ENCODE measurements around the gene IFT20. TPM values are rescaled to one million over a fixed set of nuclear protein-coding genes. Genes with fewer than 3 reads are reported as not detected.
A peak's percentile ranks its signal among the peaks of the same experiment; 100 is the strongest.
"Not testable (repeated sequence)": the region's sequence is repeated elsewhere in the genome, so short reads cannot be mapped to it uniquely, and the experiment has no call there.

The IFT20 gene
- total RNA-seq, 5 donors from 2014 or later (not counting 1 experiment from before 2014, with no cell fraction given) = 29.3 to 55.4 (median 33.8) TPM

- peaks cover 12 to 26% of the 10 kb centered on the region in 2 experiments for H3K4me1 ChIP-seq (ENCODE audit: control insufficient read depth in 1 of 2, extremely low read depth in 1 of 2, insufficient read depth in 2 of 2, low read length in 2 of 2)
- not testable (repeated sequence) for DNase-seq; H3K4me3 Mint-ChIP-seq; ATAC-seq (replicated peaks in 1 of 4); H3K27ac ChIP-seq (ENCODE audit: low read length); H3K27ac Mint-ChIP-seq; H3K27me3 Mint-ChIP-seq; H3K27me3 ChIP-seq (replicated peaks in 1 of 2; ENCODE audit: control insufficient read depth in 2 of 2, extremely low read depth in 1 of 2, insufficient read depth in 2 of 2, low read length in 1 of 2); H3K9me3 Mint-ChIP-seq; H3K9me3 ChIP-seq; H3K4me3 ChIP-seq (ENCODE audit: control insufficient read depth in 1 of 2, extremely low read depth in 1 of 2, low read length in 1 of 2)
- WGBS (ENCODE audit: insufficient coverage) = no CpG with 5 or more reads among the region's 8 CpGs
- H3K4me1 Mint-ChIP-seq = peaks cover 39 to 44% (median 43%) of the 10 kb centered on the region in 3 donors
- ChIA-PET CTCF (interaction anchor here in 1 of 2 donors (1.6 kb wide), 1 partner anchor 19 kb away, joined by 5 read pairs; the partner anchor contains the start of gene POLDIP2), POLR2A (interaction anchor here in 1 of 2 donors (0.6 kb wide), 1 partner anchor 10 kb away, joined by 5 read pairs; no protein-coding TSS in a partner anchor)
- H3K36me3 Mint-ChIP-seq = peaks cover 14% of the 10 kb centered on the region
- peaks cover 7 to 46% of the 10 kb centered on the region in 2 donors for H3K36me3 ChIP-seq (ENCODE audit: control insufficient read depth in 2 of 2, extremely low read depth in 1 of 2, insufficient read depth in 1 of 2, low read length in 1 of 2)
Observed at GRCh38 chr17:28338769-28339212, 3.5 kb upstream of the IFT20 start.

GRCh38 chr17:28338056-28338768 lies 2.9 kb upstream of the IFT20 start:
- Mint-ChIP-seq H3K9me3 (no peaks in the 10 kb centered on the region), H3K4me1 (peaks cover 44 to 49% (median 48%) of the 10 kb centered on the region in 3 donors), H3K36me3 (peaks cover 12% of the 10 kb centered on the region), H3K27ac (no peak overlapping the region), H3K4me3 (peak overlapping the region in 1 of 3 donors; percentile 98), H3K27me3 (no peaks in the 10 kb centered on the region)
- Histone ChIP-seq H3K36me3 (ENCODE audit: control insufficient read depth in 2 of 2, extremely low read depth in 1 of 2, insufficient read depth in 1 of 2, low read length in 1 of 2) (peaks cover 7 to 40% of the 10 kb centered on the region in 2 donors), H3K4me1 (ENCODE audit: control insufficient read depth in 1 of 2, extremely low read depth in 1 of 2, insufficient read depth in 2 of 2, low read length in 2 of 2) (peaks cover 12 to 28% of the 10 kb centered on the region in 2 experiments), H3K27me3 (replicated peaks in 1 of 2; ENCODE audit: control insufficient read depth in 2 of 2, extremely low read depth in 1 of 2, insufficient read depth in 2 of 2, low read length in 1 of 2) (no peaks in the 10 kb centered on the region), H3K9me3 (no peaks in the 10 kb centered on the region), H3K4me3 (ENCODE audit: control insufficient read depth in 1 of 2, extremely low read depth in 1 of 2, low read length in 1 of 2) (no peak overlapping the region), H3K27ac (ENCODE audit: low read length) (no peak overlapping the region)
- DNase-seq (no peak), ATAC-seq (replicated peaks in 1 of 4) (no peak)
- WGBS (ENCODE audit: insufficient coverage) = 69% methylated on average over 4 of the region's 5 CpGs
- POLR2A ChIA-PET = interaction anchor here in 1 of 2 donors (0.7 kb wide), 1 partner anchor 9 kb away, joined by 3 read pairs; no protein-coding TSS in a partner anchor
- CTCF ChIA-PET = interaction anchor here in 1 of 2 donors (1.6 kb wide), 1 partner anchor 19 kb away, joined by 5 read pairs; the partner anchor contains the start of gene POLDIP2

GRCh38 chr17:28335959-28336871 lies 943 bp upstream of the IFT20 start:
- Histone ChIP-seq H3K9me3 (no peaks in the 10 kb centered on the region), H3K27ac (ENCODE audit: low read length) (peak overlapping the region; percentile 77), H3K4me3 (ENCODE audit: control insufficient read depth in 1 of 2, extremely low read depth in 1 of 2, low read length in 1 of 2) (peak overlapping the region; percentile 81 to 88), H3K36me3 (ENCODE audit: control insufficient read depth in 2 of 2, extremely low read depth in 1 of 2, insufficient read depth in 1 of 2, low read length in 1 of 2) (peaks cover 7 to 31% of the 10 kb centered on the region in 2 donors), H3K4me1 (ENCODE audit: control insufficient read depth in 1 of 2, extremely low read depth in 1 of 2, insufficient read depth in 2 of 2, low read length in 2 of 2) (peaks cover 12 to 28% of the 10 kb centered on the region in 2 experiments), H3K27me3 (replicated peaks in 1 of 2; ENCODE audit: control insufficient read depth in 2 of 2, extremely low read depth in 1 of 2, insufficient read depth in 2 of 2, low read length in 1 of 2) (no peaks in the 10 kb centered on the region)
- POLR2A ChIA-PET = interaction anchor here (0.5 to 2.5 kb wide), 12 partner anchors 17 to 490 kb away, joined by 3 to 25 read pairs (median 3); partner anchors contain the start of genes POLDIP2 (in 2 of the 2), TMEM97 (in 2 of the 2), LYRM9 (in 1 of the 2) and RPL23A (in 1 of the 2)
- Mint-ChIP-seq H3K27me3 (no peaks in the 10 kb centered on the region), H3K9me3 (no peaks in the 10 kb centered on the region), H3K4me1 (peaks cover 49 to 54% (median 50%) of the 10 kb centered on the region in 3 donors), H3K4me3 (peak overlapping the region; percentile 95 to 98 (median 96)), H3K36me3 (peaks cover 14% of the 10 kb centered on the region), H3K27ac (peak overlapping the region; percentile 85 to 90)
- ATAC-seq (replicated peaks in 1 of 4) = no peak
- CTCF ChIA-PET = interaction anchor here (0.6 to 1.8 kb wide), 10 partner anchors 12 to 616 kb away, joined by 3 to 15 read pairs (median 4); partner anchors contain the start of genes LYRM9 (in 1 of the 2), POLDIP2 (in 1 of the 2) and TMEM97 (in 1 of the 2)
- peak in 5 of 35 experiments; percentile 2 to 41 (median 15) for DNase-seq
- 15% methylated on average over 13 of the region's 29 CpGs for WGBS (ENCODE audit: insufficient coverage)

GRCh38 chr17:28334666-28335200 lies 539 bp downstream of the IFT20 start:
- Mint-ChIP-seq H3K9me3 (no peaks in the 10 kb centered on the region), H3K4me1 (peaks cover 49 to 54% (median 50%) of the 10 kb centered on the region in 3 donors), H3K4me3 (peak overlapping the region; percentile 95 to 98 (median 96)), H3K27ac (peak overlapping the region; percentile 87 to 90), H3K27me3 (no peaks in the 10 kb centered on the region), H3K36me3 (peaks cover 17% of the 10 kb centered on the region)
- Histone ChIP-seq H3K27me3 (replicated peaks in 1 of 2; ENCODE audit: control insufficient read depth in 2 of 2, extremely low read depth in 1 of 2, insufficient read depth in 2 of 2, low read length in 1 of 2) (no peaks in the 10 kb centered on the region), H3K9me3 (no peaks in the 10 kb centered on the region), H3K4me1 (ENCODE audit: control insufficient read depth in 1 of 2, extremely low read depth in 1 of 2, insufficient read depth in 2 of 2, low read length in 2 of 2) (peaks cover 12 to 28% of the 10 kb centered on the region in 2 experiments), H3K27ac (ENCODE audit: low read length) (peak overlapping the region; percentile 77), H3K4me3 (ENCODE audit: control insufficient read depth in 1 of 2, extremely low read depth in 1 of 2, low read length in 1 of 2) (peak overlapping the region; percentile 81 to 88), H3K36me3 (ENCODE audit: control insufficient read depth in 2 of 2, extremely low read depth in 1 of 2, insufficient read depth in 1 of 2, low read length in 1 of 2) (peaks cover 10 to 31% of the 10 kb centered on the region in 2 donors)
- DNase-seq = peak in 5 of 35 experiments; percentile 9 to 17 (median 13)
- ChIA-PET POLR2A (interaction anchor here (0.6 to 2.5 kb wide), 6 partner anchors 15 to 864 kb away, joined by 3 to 25 read pairs (median 3); partner anchors contain the start of genes POLDIP2 (in 1 of the 2), SDF2 (in 1 of the 2), SUPT6H (in 1 of the 2) and TMEM97 (in 1 of the 2)), CTCF (interaction anchor here (0.9 to 1.8 kb wide), 8 partner anchors 14 to 617 kb away, joined by 3 to 15 read pairs (median 4); partner anchors contain the start of genes LYRM9 (in 1 of the 2), POLDIP2 (in 1 of the 2) and TMEM97 (in 1 of the 2))
- peak in 1 of 4 experiments; percentile 0 for ATAC-seq (replicated peaks in 1 of 4)
- 13% methylated on average over 17 of the region's 18 CpGs for WGBS (ENCODE audit: insufficient coverage)

- Mint-ChIP-seq H3K4me3 (peak overlapping the region; percentile 95 to 98 (median 96)), H3K27ac (peak overlapping the region in 1 of 2 donors; percentile 90), H3K27me3 (no peaks in the 10 kb centered on the region), H3K9me3 (no peaks in the 10 kb centered on the region), H3K36me3 (peaks cover 14% of the 10 kb centered on the region), H3K4me1 (peaks cover 49 to 54% (median 49%) of the 10 kb centered on the region in 3 donors)
- DNase-seq (no peak), ATAC-seq (replicated peaks in 1 of 4) (no peak)
- WGBS (ENCODE audit: insufficient coverage) = 69% methylated on average over 5 of the region's 6 CpGs
- H3K4me1 ChIP-seq (ENCODE audit: control insufficient read depth in 1 of 2, extremely low read depth in 1 of 2, insufficient read depth in 2 of 2, low read length in 2 of 2) = peaks cover 12 to 28% of the 10 kb centered on the region in 2 experiments
- H3K9me3 ChIP-seq = no peaks in the 10 kb centered on the region
- no peak overlapping the region for H3K4me3 ChIP-seq (ENCODE audit: control insufficient read depth in 1 of 2, extremely low read depth in 1 of 2, low read length in 1 of 2)
- peaks cover 8 to 29% of the 10 kb centered on the region in 2 donors for H3K36me3 ChIP-seq (ENCODE audit: control insufficient read depth in 2 of 2, extremely low read depth in 1 of 2, insufficient read depth in 1 of 2, low read length in 1 of 2)
- no peak overlapping the region for H3K27ac ChIP-seq (ENCODE audit: low read length)
- no peaks in the 10 kb centered on the region for H3K27me3 ChIP-seq (replicated peaks in 1 of 2; ENCODE audit: control insufficient read depth in 2 of 2, extremely low read depth in 1 of 2, insufficient read depth in 2 of 2, low read length in 1 of 2)
- ChIA-PET CTCF (interaction anchor here in 1 of 2 donors (1.8 kb wide), 1 partner anchor 15 kb away, joined by 15 read pairs; the partner anchor contains the start of gene TMEM97), POLR2A (interaction anchor here (0.6 to 2.5 kb wide), 3 partner anchors 17 to 864 kb away, joined by 3 to 25 read pairs (median 3); partner anchors contain the start of gene POLDIP2 (in 1 of the 2))
Observed at GRCh38 chr17:28334171-28334570, 1.1 kb downstream of the IFT20 start.

Measured in T-cell (primary cell).